K562 (cell line): ENCODE measurements around the gene RYR1. TPM values are rescaled to one million over a fixed set of nuclear protein-coding genes. Genes with fewer than 3 reads are reported as not detected.

Experiments
- ATF3 ChIP-seq, 2 experiments: fragments of 450-650 bp in 1 of 2; sonication (generic) in 1 of 2; formaldehyde crosslinking in 1 of 2; IDR thresholded peaks in 1 of 2; conservative IDR thresholded peaks in 1 of 2; 2 replicates each; pipeline versions ENCODE4 v1.6.1 to v1.8.1; 2016 to 2023; ENCODE audit warnings: mild to moderate bottlenecking in 2 of 2, moderate library complexity in 2 of 2, inconsistent platforms in 1 of 2, missing genetic modification reagents in 1 of 2
- CEBPZ ChIP-seq: fragments of 150-350 bp; IDR thresholded peaks from 2 replicates; pipeline ENCODE4 v1.6.1; 2014; ENCODE audit warnings: low read depth, mild to moderate bottlenecking, low read length, borderline replicate concordance
- CHAMP1 ChIP-seq: fragments of 450-650 bp; IDR thresholded peaks from 2 replicates; pipeline ENCODE4 v1.6.1; 2016; ENCODE audit warnings: mild to moderate bottlenecking
- CTCFL ChIP-seq: IDR thresholded peaks from 2 replicates; pipeline ENCODE4 v1.6.1; 2011; ENCODE audit warnings: borderline replicate concordance, low read depth, mild to moderate bottlenecking, moderate library complexity, low read length; ENCODE audit not compliant: insufficient read depth, poor library complexity, severe bottlenecking
- CXXC5 ChIP-seq: fragments of 250-450 bp; sonication (Bioruptor Pico); IDR thresholded peaks from 2 replicates; pipeline ENCODE4 v1.8.0; 2022; ENCODE audit warnings: inconsistent platforms, mild to moderate bottlenecking, moderate library complexity
- MAX ChIP-seq: sonication (generic); formaldehyde crosslinking; IDR thresholded peaks from 2 replicates; pipeline ENCODE4 v1.9.0; 2022; ENCODE audit warnings: mild to moderate bottlenecking, missing genetic modification reagents
- RBM15 ChIP-seq: fragments of 200-400 bp; formaldehyde crosslinking; IDR thresholded peaks from 2 replicates; pipeline ENCODE4 v1.6.1; 2018; ENCODE audit warnings: mild to moderate bottlenecking, low read length, moderate library complexity; ENCODE audit not compliant: insufficient read depth
- SMARCA5 ChIP-seq: fragments of 450-650 bp; IDR thresholded peaks from 2 replicates; pipeline ENCODE4 v1.6.1; 2016
- VEZF1 ChIP-seq: fragments of 200-800 bp; sonication (Bioruptor generic); IDR thresholded peaks from 2 replicates; pipeline ENCODE4 v1.6.1; 2017; ENCODE audit warnings: missing genetic modification characterization, missing compliant biosample characterization
- ZFP36 ChIP-seq: fragments of 150-350 bp; IDR thresholded peaks from 2 replicates; pipeline ENCODE4 v1.6.1; 2018; ENCODE audit warnings: low read length, low read depth; ENCODE audit not compliant: partially characterized antibody
- ZNF12 ChIP-seq: sonication (generic); formaldehyde crosslinking; IDR thresholded peaks from 2 replicates; pipeline ENCODE4 v1.4.0; 2020; ENCODE audit warnings: mild to moderate bottlenecking, missing genetic modification reagents
- ZNF143 ChIP-seq: sonication (generic); formaldehyde crosslinking; IDR thresholded peaks from 2 replicates; pipeline ENCODE4 v1.9.0; 2022; ENCODE audit warnings: mild to moderate bottlenecking, missing genetic modification reagents
- ZNF212 ChIP-seq: fragments of 450-650 bp; formaldehyde crosslinking; IDR thresholded peaks from 2 replicates; pipeline ENCODE4 v1.4.0; 2020; ENCODE audit warnings: mild to moderate bottlenecking
- ZNF77 ChIP-seq: fragments of 250-450 bp; sonication (Bioruptor Pico); IDR thresholded peaks from 2 replicates; pipeline ENCODE4 v1.5.0; 2020
- polyA plus RNA-seq, 8 experiments: library from polyadenylated mRNA; depleted of rRNA in 4 of 8; stranded (reverse) in 5 of 8; unstranded in 3 of 8; fragments of >200 nt; fragmentation: Nextera tagmentation in 2 of 8; fragmentation: Illumina TruSeq in 1 of 8; extraction: Ambion mirVana in 2 of 8; extraction: Trizol in 1 of 8; gene quantifications; 2 replicates each; pipeline versions ENCODE4 v1.2.1 to v1.2.3, GENCODE V29; 2011 to 2014; ENCODE audit warnings: inconsistent platforms in 1 of 8, missing spikeins in 1 of 8
- total RNA-seq, 7 experiments: library from RNA; depleted of rRNA in 6 of 7; stranded (reverse); fragments of >200 nt in 6 of 7; fragmentation: Illumina TruSeq in 2 of 7; extraction: Trizol in 2 of 7; gene quantifications; 2 replicates each; pipeline versions ENCODE4 v1.2.1 to v1.2.3, GENCODE V29; 2011 to 2021; ENCODE audit warnings: low replicate concordance in 1 of 7

The RYR1 gene
- total and polyA plus RNA-seq, 9 of the 15 experiments (the other 6 are each of a cell fraction or from before 2014, with no cell fraction given) = 0.11 to 7.4 (median 3.7) TPM

GRCh38 chr19:38433268-38433733, at the start of gene RYR1 (continued):
- no peak for TF ChIP-seq CEBPZ
- TF ChIP-seq ZFP36 = no peak
- no peak; the same call in 1 of the 2 replicates for TF ChIP-seq VEZF1 (CRISPR knock-in tag)
- TF ChIP-seq CTCFL = no peak
- no peak for TF ChIP-seq ZNF143
- TF ChIP-seq ZNF212 = no peak
- TF ChIP-seq MAX (CRISPR knock-in tag) = no peak
- TF ChIP-seq ZNF12 (CRISPR knock-in tag) = no peak
- TF ChIP-seq CHAMP1 = no peak
- no peak for TF ChIP-seq RBM15
- no peak for TF ChIP-seq ZNF77
- no peak for TF ChIP-seq ATF3 (IDR thresholded peaks at IDR 0.05)
- no peak for TF ChIP-seq ATF3 (CRISPR knock-in tag; conservative IDR thresholded peaks at IDR 0.05)
- peak; percentile 74; the same call in 1 of the 2 replicates for TF ChIP-seq SMARCA5
- TF ChIP-seq CXXC5 (CRISPR knock-in tag) = peak; percentile 42
